Stimulated activated CD8-positive, alpha-beta memory T cell treated with anti-CD3 and anti-CD28 coated beads, Interleukin-12 subunit alpha, Interleukin-12 subunit beta, amount 100 ng/mL, for 24 hours (primary cell): Measurements from ENCODE around the gene TBC1D13.
A peak's percentile ranks its signal among the peaks of the same experiment; 100 is the strongest.
"Not testable (repeated sequence)": the region's sequence is repeated elsewhere in the genome, so short reads cannot be mapped to it uniquely, and the experiment has no call there.

ENCODE experiments used
- DNase-seq: peaks from one replicate; pipeline ENCODE4 v3.0.0-alpha.2; 2020; ENCODE audit errors: extremely low read depth

The TBC1D13 gene

GRCh38 chr9:128821584-128822406 lies 34.7 kb downstream of the TBC1D13 start:
- DNase-seq, result no peak

- DNase-seq, result no peak
These were observed 35.5 kb downstream of the TBC1D13 start for GRCh38 chr9:128822407-128823042.

- no peak for DNase-seq
These were observed 36.4 kb downstream of the TBC1D13 start for GRCh38 chr9:128823362-128823902.

- DNase-seq, result no peak
These were observed 36.9 kb downstream of the TBC1D13 start for GRCh38 chr9:128823903-128824406.

GRCh38 chr9:128824911-128825310 lies 37.9 kb downstream of the TBC1D13 start:
- DNase-seq, result no peak

GRCh38 chr9:128825923-128826700 lies 39.1 kb downstream of the TBC1D13 start:
- no peak for DNase-seq

- no peak for DNase-seq
These were observed 41.2 kb downstream of the TBC1D13 start for GRCh38 chr9:128828267-128828666.

- DNase-seq, result no peak
These were observed 41.8 kb downstream of the TBC1D13 start for GRCh38 chr9:128828719-128829452.

GRCh38 chr9:128829477-128830251 lies 42.6 kb downstream of the TBC1D13 start, which contains the start of gene SPOUT1:
SPOUT1 (minus strand) TSS chr9:128829794; CDS start chr9:128829780, 14 bp downstream.
- peak; percentile 86 for DNase-seq

- no peak for DNase-seq
These were observed 46.6 kb downstream of the TBC1D13 start for GRCh38 chr9:128833696-128834095.

GRCh38 chr9:128835246-128836210 lies 48.5 kb downstream of the TBC1D13 start:
- no peak for DNase-seq

GRCh38 chr9:128836509-128837145 lies 49.6 kb downstream of the TBC1D13 start:
- no peak for DNase-seq

- DNase-seq, result no peak
These were observed 51.3 kb downstream of the TBC1D13 start for GRCh38 chr9:128838338-128838737.

- DNase-seq, result no peak
These were observed 53.5 kb downstream of the TBC1D13 start for GRCh38 chr9:128840524-128840923.

GRCh38 chr9:128841694-128842492 lies 54.8 kb downstream of the TBC1D13 start:
- no peak for DNase-seq

GRCh38 chr9:128843171-128843570 lies 56.1 kb downstream of the TBC1D13 start:
- DNase-seq, result not testable (repeated sequence)

- DNase-seq, result no peak
These were observed 58.3 kb downstream of the TBC1D13 start for GRCh38 chr9:128845186-128845931.
